ENCODE data around the gene CARS1. TPM values are rescaled to one million over a fixed set of nuclear protein-coding genes. Genes with fewer than 3 reads are reported as not detected.

Gene CARS1
- total RNA-seq, 1 donor from 2014 or later = 14.3 TPM

DNA sequence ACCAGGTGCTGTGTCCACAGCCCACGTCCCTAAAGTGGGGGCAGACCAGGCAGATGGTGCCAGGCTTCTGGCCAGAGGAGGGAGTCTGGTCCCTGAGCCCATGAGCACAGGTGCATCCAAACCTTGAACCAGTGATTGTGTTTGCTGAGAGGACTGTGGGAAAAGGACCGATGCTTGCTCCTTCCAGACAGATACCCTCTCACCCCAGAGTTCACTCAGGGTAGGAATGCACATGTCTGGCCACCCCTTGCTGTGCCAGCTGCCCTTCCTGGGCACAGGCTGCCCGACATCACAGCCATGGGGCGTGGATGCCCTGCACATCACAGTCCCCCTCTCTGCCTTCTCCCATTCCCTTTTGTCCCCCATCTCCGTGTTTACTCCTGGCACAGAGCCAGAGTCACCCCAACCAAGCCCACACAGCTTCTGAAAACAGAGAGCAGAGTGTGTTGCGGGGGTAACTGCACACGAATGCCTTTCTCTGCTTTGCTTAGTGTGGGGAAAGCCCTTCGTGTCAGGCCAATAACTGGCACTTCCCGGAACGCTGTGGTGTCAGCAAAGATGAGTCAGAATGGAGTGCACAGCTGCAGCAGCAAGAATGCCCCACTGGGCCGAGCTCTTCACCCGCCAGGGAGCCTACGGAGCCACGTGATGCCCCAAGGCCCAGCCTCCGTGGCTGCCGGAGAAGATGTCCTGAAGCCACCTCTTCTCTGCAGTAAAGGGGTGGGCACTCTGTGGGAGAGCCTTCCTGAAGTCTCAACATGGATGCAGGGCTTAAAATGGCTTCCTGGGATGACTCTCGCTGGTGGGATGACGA, 7.6 kb downstream of the CARS1 start:
- TF ChIP-seq, protein P1, sequence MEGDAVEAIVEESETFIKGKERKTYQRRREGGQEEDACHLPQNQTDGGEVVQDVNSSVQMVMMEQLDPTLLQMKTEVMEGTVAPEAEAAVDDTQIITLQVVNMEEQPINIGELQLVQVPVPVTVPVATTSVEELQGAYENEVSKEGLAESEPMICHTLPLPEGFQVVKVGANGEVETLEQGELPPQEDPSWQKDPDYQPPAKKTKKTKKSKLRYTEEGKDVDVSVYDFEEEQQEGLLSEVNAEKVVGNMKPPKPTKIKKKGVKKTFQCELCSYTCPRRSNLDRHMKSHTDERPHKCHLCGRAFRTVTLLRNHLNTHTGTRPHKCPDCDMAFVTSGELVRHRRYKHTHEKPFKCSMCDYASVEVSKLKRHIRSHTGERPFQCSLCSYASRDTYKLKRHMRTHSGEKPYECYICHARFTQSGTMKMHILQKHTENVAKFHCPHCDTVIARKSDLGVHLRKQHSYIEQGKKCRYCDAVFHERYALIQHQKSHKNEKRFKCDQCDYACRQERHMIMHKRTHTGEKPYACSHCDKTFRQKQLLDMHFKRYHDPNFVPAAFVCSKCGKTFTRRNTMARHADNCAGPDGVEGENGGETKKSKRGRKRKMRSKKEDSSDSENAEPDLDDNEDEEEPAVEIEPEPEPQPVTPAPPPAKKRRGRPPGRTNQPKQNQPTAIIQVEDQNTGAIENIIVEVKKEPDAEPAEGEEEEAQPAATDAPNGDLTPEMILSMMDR (IDR thresholded peaks at IDR 0.05; ENCODE audit: borderline replicate concordance) = peak; percentile 10
- intact Hi-C loops (cut with micrococcal nuclease) = no loop called here
- H3K27me3 ChIP-seq (ENCODE audit: low read depth) = no peaks in the 10 kb centered on the region
- H3K27ac ChIP-seq (replicated peaks) = peak overlapping the region; percentile 44
- H3K9me3 ChIP-seq (replicated peaks) = no peaks in the 10 kb centered on the region
- DNase-seq = peak; percentile 55
- H3K4me3 ChIP-seq = no peak overlapping the region
- peaks cover 14% of the 10 kb centered on the region for H3K36me3 ChIP-seq
- peaks cover 52% of the 10 kb centered on the region for H3K4me1 ChIP-seq

DNA sequence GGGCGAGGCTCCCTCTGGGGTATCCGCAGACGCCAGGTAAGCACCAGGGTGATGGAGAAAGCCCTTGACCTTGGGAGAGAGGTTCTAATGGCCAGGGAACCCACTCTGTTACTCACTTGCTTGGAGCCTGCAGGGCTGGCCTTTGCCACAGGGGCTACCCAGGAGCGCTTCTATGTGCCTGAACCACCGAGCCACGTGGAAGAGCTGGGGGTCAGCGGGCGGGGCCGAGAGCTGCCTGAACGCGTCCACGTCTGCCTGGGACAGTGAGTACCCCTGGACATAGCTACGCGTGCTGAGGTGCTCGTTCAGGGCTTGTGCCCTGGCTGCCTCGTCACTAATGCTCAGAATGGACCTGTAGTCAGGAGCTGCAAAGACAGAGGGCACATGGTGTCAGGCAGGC, 9.6 kb downstream of the CARS1 start:
- TF ChIP-seq, protein P1 (IDR thresholded peaks at IDR 0.05; ENCODE audit: borderline replicate concordance) = no peak
- no peak overlapping the region for H3K4me3 ChIP-seq
- no peaks in the 10 kb centered on the region for H3K9me3 ChIP-seq (replicated peaks)
- peaks cover 64% of the 10 kb centered on the region for H3K4me1 ChIP-seq
- H3K27ac ChIP-seq (replicated peaks) = no peak overlapping the region
- H3K36me3 ChIP-seq = peaks cover 13% of the 10 kb centered on the region
- no peak for DNase-seq
- H3K27me3 ChIP-seq (ENCODE audit: low read depth) = no peaks in the 10 kb centered on the region
- intact Hi-C loops (cut with micrococcal nuclease) = no loop called here

DNA sequence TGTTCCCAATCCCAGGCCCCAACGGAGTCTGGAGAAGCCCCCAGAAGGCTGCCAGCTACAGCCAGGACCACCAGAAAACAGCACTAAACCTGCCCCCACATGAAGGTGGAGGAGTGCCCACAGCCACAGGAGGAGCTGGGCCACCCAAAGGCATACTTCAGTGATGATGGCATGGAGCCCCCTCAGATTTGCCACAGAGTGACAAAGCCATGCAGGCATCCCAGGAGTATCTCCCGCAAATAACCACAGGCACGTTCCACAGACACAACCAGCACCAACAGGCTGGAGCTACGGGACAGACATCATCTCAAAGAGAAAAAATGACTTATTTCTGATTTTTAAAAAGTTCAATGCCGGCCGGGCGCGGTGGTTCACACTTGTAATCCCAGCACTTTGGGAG, 10.6 kb downstream of the CARS1 start:
- no peaks in the 10 kb centered on the region for H3K27me3 ChIP-seq (ENCODE audit: low read depth)
- peaks cover 63% of the 10 kb centered on the region for H3K4me1 ChIP-seq
- no peak overlapping the region for H3K27ac ChIP-seq (replicated peaks)
- peaks cover 13% of the 10 kb centered on the region for H3K36me3 ChIP-seq
- H3K9me3 ChIP-seq (replicated peaks) = no peaks in the 10 kb centered on the region
- DNase-seq = no peak
- TF ChIP-seq, protein P1 (IDR thresholded peaks at IDR 0.05; ENCODE audit: borderline replicate concordance) = no peak
- no peak overlapping the region for H3K4me3 ChIP-seq
- intact Hi-C loops (cut with micrococcal nuclease) = no loop called here

DNA sequence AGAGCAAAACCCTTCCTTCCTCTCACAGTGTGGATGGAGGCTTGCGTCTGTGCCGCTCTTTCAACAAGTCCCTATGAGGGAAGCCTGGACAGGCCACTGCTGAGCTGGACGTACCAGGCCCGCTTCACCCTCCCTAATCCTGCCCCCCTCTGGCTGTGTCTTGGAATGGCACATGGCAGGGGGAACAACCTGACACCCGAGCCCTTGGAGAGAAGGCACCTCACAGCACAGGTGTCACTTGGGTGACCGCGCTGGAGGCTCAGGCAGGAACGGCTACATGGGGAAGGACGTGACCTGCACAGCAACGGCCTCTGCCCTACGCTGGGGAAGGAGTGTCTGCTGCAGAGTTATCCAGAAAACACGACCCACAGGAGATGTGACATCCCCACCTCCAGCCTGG, 11.0 kb downstream of the CARS1 start:
- TF ChIP-seq, protein P1 (IDR thresholded peaks at IDR 0.05; ENCODE audit: borderline replicate concordance) = no peak
- no peak overlapping the region for H3K27ac ChIP-seq (replicated peaks)
- DNase-seq = no peak
- H3K4me3 ChIP-seq = no peak overlapping the region
- peaks cover 13% of the 10 kb centered on the region for H3K36me3 ChIP-seq
- no peaks in the 10 kb centered on the region for H3K9me3 ChIP-seq (replicated peaks)
- H3K4me1 ChIP-seq = peaks cover 63% of the 10 kb centered on the region
- H3K27me3 ChIP-seq (ENCODE audit: low read depth) = no peaks in the 10 kb centered on the region
- intact Hi-C loops (cut with micrococcal nuclease) = no loop called here

DNA sequence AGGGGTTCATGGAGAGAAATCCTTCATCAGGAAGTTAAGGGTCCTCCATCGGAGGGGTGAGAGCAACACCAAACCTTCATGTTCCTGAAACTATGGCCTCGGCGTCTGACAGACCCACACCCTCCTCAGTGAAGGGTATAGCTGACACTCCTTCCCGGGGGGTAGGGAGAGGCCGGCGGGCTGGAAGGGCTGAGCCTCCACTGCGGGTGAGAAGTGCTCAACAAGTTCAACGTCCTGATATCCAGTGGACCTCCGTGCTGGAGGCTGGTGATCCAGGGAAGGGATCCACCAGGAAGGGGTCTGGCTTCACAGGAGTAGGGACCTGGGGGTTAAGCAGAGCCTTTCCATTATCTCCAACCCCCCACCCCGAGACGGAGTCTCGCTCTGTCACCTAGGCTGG, 12.3 kb downstream of the CARS1 start:
- H3K4me1 ChIP-seq = peaks cover 54% of the 10 kb centered on the region
- H3K27ac ChIP-seq (replicated peaks) = no peak overlapping the region
- intact Hi-C loops (cut with micrococcal nuclease) = no loop called here

More for the DNA sequence above, 12.3 kb downstream of the CARS1 start:
- no peaks in the 10 kb centered on the region for H3K9me3 ChIP-seq (replicated peaks)
- peaks cover 23% of the 10 kb centered on the region for H3K36me3 ChIP-seq
- no peaks in the 10 kb centered on the region for H3K27me3 ChIP-seq (ENCODE audit: low read depth)
- TF ChIP-seq, protein P1 (IDR thresholded peaks at IDR 0.05; ENCODE audit: borderline replicate concordance) = no peak
- no peak for DNase-seq
- no peak overlapping the region for H3K4me3 ChIP-seq
